GM18502 (cell line): Measurements from ENCODE around the gene PITX3.
A peak's percentile ranks its signal among the peaks of the same experiment; 100 is the strongest.

Source experiments
- ATAC-seq: cut with Tn5 transposase; IDR thresholded peaks from one replicate; pipeline ENCODE4 v1.9.1; 2021; ENCODE audit warnings: mild to moderate bottlenecking; ENCODE audit not compliant: unreplicated experiment, poor library complexity

PITX3 gene

GRCh38 chr10:102241444-102242117 lies at the start of gene PITX3:
TSS of gene PITX3 (minus strand) at chr10:102241512. CDS start at chr10:102232080, 9,432 bp downstream.
- ATAC-seq = peak; percentile 52

- ATAC-seq = no peak
Observed at GRCh38 chr10:102289840-102290239, 48.5 kb upstream of the PITX3 start.

GRCh38 chr10:102289356-102289755 lies 48.0 kb upstream of the PITX3 start:
- ATAC-seq = no peak

GRCh38 chr10:102287991-102288390 lies 46.7 kb upstream of the PITX3 start:
- no peak for ATAC-seq

GRCh38 chr10:102287538-102287937 lies 46.2 kb upstream of the PITX3 start:
- ATAC-seq = no peak

- no peak for ATAC-seq
Observed at GRCh38 chr10:102286216-102286615, 44.9 kb upstream of the PITX3 start.

GRCh38 chr10:102285133-102285532 lies 43.8 kb upstream of the PITX3 start:
- no peak for ATAC-seq

- ATAC-seq = no peak
Observed at GRCh38 chr10:102284531-102284930, 43.2 kb upstream of the PITX3 start.

GRCh38 chr10:102283890-102284289 lies 42.6 kb upstream of the PITX3 start:
- no peak for ATAC-seq

- no peak for ATAC-seq
Observed at GRCh38 chr10:102283488-102283887, 42.2 kb upstream of the PITX3 start.

- no peak for ATAC-seq
Observed at GRCh38 chr10:102281102-102281487, 39.8 kb upstream of the PITX3 start.

- no peak for ATAC-seq
Observed at GRCh38 chr10:102280397-102281101, 39.2 kb upstream of the PITX3 start.

GRCh38 chr10:102279104-102279503 lies 37.8 kb upstream of the PITX3 start:
- no peak for ATAC-seq

- ATAC-seq = no peak
Observed at GRCh38 chr10:102275343-102275742, 34.0 kb upstream of the PITX3 start.

GRCh38 chr10:102274062-102274461 lies 32.8 kb upstream of the PITX3 start:
- ATAC-seq = no peak

- ATAC-seq = no peak
Observed at GRCh38 chr10:102269017-102269416, 27.7 kb upstream of the PITX3 start.

- no peak for ATAC-seq
Observed at GRCh38 chr10:102268375-102268888, 27.1 kb upstream of the PITX3 start.

- no peak for ATAC-seq
Observed at GRCh38 chr10:102267748-102268147, 26.4 kb upstream of the PITX3 start.

GRCh38 chr10:102266670-102267069 lies 25.4 kb upstream of the PITX3 start:
- ATAC-seq = no peak

GRCh38 chr10:102264371-102264770 lies 23.1 kb upstream of the PITX3 start:
- ATAC-seq = no peak

GRCh38 chr10:102262744-102263370 lies 21.5 kb upstream of the PITX3 start:
- ATAC-seq = no peak
